Trophoblast cell (in vitro differentiated cells and primary cell): ENCODE data around the gene PDGFRB.

Experiments
- DNase-seq, 2 donors: peaks; one replicate each; pipeline ENCODE4 v3.0.0-alpha.2; 2016
- H2AFZ ChIP-seq: 2 replicates; pipeline ENCODE4 v1.6.1; 2013; ENCODE audit warnings: low read length, moderate library complexity, mild to moderate bottlenecking; ENCODE audit not compliant: insufficient read depth, poor library complexity
- H2AK5ac ChIP-seq: 2 replicates; pipeline ENCODE4 v1.6.1; 2013; ENCODE audit warnings: mild to moderate bottlenecking, low read length
- H2BK120ac ChIP-seq: 2 replicates; pipeline ENCODE4 v1.6.1; 2013; ENCODE audit warnings: low read length, mild to moderate bottlenecking, moderate library complexity; ENCODE audit not compliant: insufficient read depth, poor library complexity
- H2BK12ac ChIP-seq: 2 replicates; pipeline ENCODE4 v1.6.1; 2013; ENCODE audit warnings: mild to moderate bottlenecking, low read length, moderate library complexity
- H2BK5ac ChIP-seq: 2 replicates; pipeline ENCODE4 v1.6.1; 2013; ENCODE audit warnings: low read length, low read depth, moderate library complexity, mild to moderate bottlenecking; ENCODE audit not compliant: poor library complexity
- H3K14ac ChIP-seq: 2 replicates; pipeline ENCODE4 v1.6.1; 2013; ENCODE audit warnings: mild to moderate bottlenecking, low read length
- H3K18ac ChIP-seq: 2 replicates; pipeline ENCODE4 v1.6.1; 2013; ENCODE audit warnings: mild to moderate bottlenecking, low read length
- H3K23ac ChIP-seq: 2 replicates; pipeline ENCODE4 v1.6.1; 2013; ENCODE audit warnings: low read length
- H3K27ac ChIP-seq: 2 replicates; pipeline ENCODE4 v1.5.1; 2013; ENCODE audit warnings: low read depth, mild to moderate bottlenecking, inconsistent platforms, low read length, moderate library complexity
- H3K27me3 ChIP-seq: 2 replicates; pipeline ENCODE4 v1.6.1; 2013; ENCODE audit warnings: inconsistent platforms, mild to moderate bottlenecking, low read length, moderate library complexity; ENCODE audit not compliant: insufficient read depth
- H3K36me3 ChIP-seq, 2 experiments: 1 replicate in 1 of 2; 2 replicates in 1 of 2; pipeline ENCODE4 v1.6.1; 2013; ENCODE audit warnings: low read length in 2 of 2, mild to moderate bottlenecking in 2 of 2, moderate library complexity in 1 of 2; ENCODE audit not compliant: insufficient read depth in 2 of 2, control insufficient read depth in 1 of 2
- H3K4ac ChIP-seq: 2 replicates; pipeline ENCODE4 v1.6.1; 2013; ENCODE audit warnings: low read depth, mild to moderate bottlenecking, low read length, moderate library complexity
- H3K4me1 ChIP-seq, 2 experiments: 1 replicate in 1 of 2; 2 replicates in 1 of 2; pipeline ENCODE4 v1.6.1; 2013; ENCODE audit warnings: low read length in 2 of 2, mild to moderate bottlenecking in 2 of 2, moderate library complexity in 1 of 2; ENCODE audit not compliant: insufficient read depth in 2 of 2, control insufficient read depth in 1 of 2
- H3K4me2 ChIP-seq: 2 replicates; pipeline ENCODE4 v1.6.1; 2013; ENCODE audit warnings: inconsistent platforms, mild to moderate bottlenecking, low read length, moderate library complexity
- H3K4me3 ChIP-seq: 2 replicates; pipeline ENCODE4 v1.5.1; 2013; ENCODE audit warnings: mild to moderate bottlenecking, low read depth, low read length, inconsistent platforms
- H3K79me1 ChIP-seq: one replicate; pipeline ENCODE4 v1.6.1; 2013; ENCODE audit warnings: low read length
- H3K79me2 ChIP-seq: 2 replicates; pipeline ENCODE4 v1.6.1; 2013; ENCODE audit warnings: low read length, mild to moderate bottlenecking; ENCODE audit not compliant: control insufficient read depth, insufficient read depth, poor library complexity
- H3K9ac ChIP-seq: 2 replicates; pipeline ENCODE4 v1.6.1; 2013; ENCODE audit warnings: mild to moderate bottlenecking, low read length
- H3K9me3 ChIP-seq: 2 replicates; pipeline ENCODE4 v1.6.1; 2013; ENCODE audit warnings: low read depth, mild to moderate bottlenecking, control low read depth, inconsistent platforms, low read length; ENCODE audit not compliant: insufficient read depth
- H4K12ac ChIP-seq: 2 replicates; pipeline ENCODE4 v1.6.1; 2013; ENCODE audit warnings: low read depth, mild to moderate bottlenecking, low read length, moderate library complexity
- H4K8ac ChIP-seq: 2 replicates; pipeline ENCODE4 v1.6.1; 2013; ENCODE audit warnings: low read depth, mild to moderate bottlenecking, low read length, moderate library complexity
- H4K91ac ChIP-seq: one replicate; pipeline ENCODE4 v1.6.1; 2013; ENCODE audit warnings: low read depth, mild to moderate bottlenecking, low read length, moderate library complexity
- WGBS: extraction: QIAGEN DNeasy Blood & Tissue Kit; methylation state at CpG from one replicate; pipeline ENCODE4 v1.1.7; 2013; ENCODE audit warnings: missing lambda C conversion rate; ENCODE audit not compliant: insufficient read length, insufficient coverage; ENCODE audit errors: extremely low coverage; 5-methylcytosine and 5-hydroxymethylcytosine counted together

Gene PDGFRB

GRCh38 chr5:150141544-150142184, 14.0 kb downstream of the PDGFRB start:
- Histone ChIP-seq H2AFZ (peak overlapping the region; percentile 32), H4K8ac (peak overlapping the region; percentile 87), H2BK12ac (peak overlapping the region; percentile 98), H3K79me1 (peaks cover 74% of the 10 kb centered on the region), H3K36me3 (peaks cover 2% of the 10 kb centered on the region in 2 experiments), H3K79me2 (peaks cover 37% of the 10 kb centered on the region), H4K91ac (peak overlapping the region; percentile 99), H2AK5ac (peak overlapping the region; percentile 95), H3K9me3 (no peaks in the 10 kb centered on the region), H2BK5ac (peak overlapping the region; percentile 99), H3K4ac (peak overlapping the region; percentile 96), H2BK120ac (peak overlapping the region; percentile 99), H3K27me3 (no peaks in the 10 kb centered on the region), H3K18ac (peak overlapping the region; percentile 97), H3K23ac (no peak overlapping the region), H3K4me1 (peaks cover 64 to 78% of the 10 kb centered on the region in 2 experiments), H3K4me2 (no peak overlapping the region), H4K12ac (no peak overlapping the region), H3K4me3 (no peak overlapping the region), H3K14ac (peak overlapping the region; percentile 97), H3K9ac (peak overlapping the region; percentile 28), H3K27ac (peak overlapping the region; percentile 98)
- no CpG with 5 or more reads among the region's 9 CpGs for WGBS
- DNase-seq: peak; percentile 91

DNA sequence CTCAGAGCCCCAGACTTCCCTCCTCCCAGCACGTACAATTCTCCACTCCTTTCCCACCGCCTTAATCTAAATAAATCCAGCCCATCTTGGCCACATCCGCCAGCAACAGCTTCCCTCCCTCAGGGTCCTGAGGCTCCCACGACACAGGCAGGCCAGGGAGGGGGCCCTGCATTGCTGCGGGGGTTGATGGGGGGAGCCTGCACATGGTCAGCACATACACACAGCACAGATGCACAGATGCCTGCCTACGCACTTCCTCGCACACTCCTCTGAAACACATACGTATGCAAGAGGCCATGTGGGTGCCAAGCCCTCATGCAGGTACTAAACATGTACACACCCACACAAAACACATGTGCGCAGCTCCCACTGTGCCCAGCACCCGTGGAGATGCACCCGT, 14.8 kb downstream of the PDGFRB start:
- no peak overlapping the region for H3K9ac ChIP-seq
- H3K27me3 ChIP-seq: no peaks in the 10 kb centered on the region
- H4K91ac ChIP-seq: peak overlapping the region; percentile 99
- H2AFZ ChIP-seq: peak overlapping the region; percentile 33
- H4K8ac ChIP-seq: peak overlapping the region; percentile 87
- H2AK5ac ChIP-seq: peak overlapping the region; percentile 95
- peak overlapping the region; percentile 98 for H2BK12ac ChIP-seq
- DNase-seq: peak; percentile 84 to 86
- peak overlapping the region; percentile 96 for H3K4ac ChIP-seq
- H4K12ac ChIP-seq: no peak overlapping the region
- H3K14ac ChIP-seq: peak overlapping the region; percentile 97
- H3K4me3 ChIP-seq: peak overlapping the region; percentile 16
- no peak overlapping the region for H3K23ac ChIP-seq
- peaks cover 39% of the 10 kb centered on the region for H3K79me2 ChIP-seq
- no peaks in the 10 kb centered on the region for H3K9me3 ChIP-seq
- peak overlapping the region; percentile 98 for H3K27ac ChIP-seq
- H3K79me1 ChIP-seq: peaks cover 80% of the 10 kb centered on the region
- peaks cover 70 to 83% of the 10 kb centered on the region in 2 experiments for H3K4me1 ChIP-seq
- peak overlapping the region; percentile 97 for H3K18ac ChIP-seq
- H3K36me3 ChIP-seq: peaks cover 5 to 6% of the 10 kb centered on the region in 2 experiments
- peak overlapping the region; percentile 99 for H2BK5ac ChIP-seq
- H3K4me2 ChIP-seq: no peak overlapping the region
- no CpG with 5 or more reads among the region's 11 CpGs for WGBS
- peak overlapping the region; percentile 99 for H2BK120ac ChIP-seq

- WGBS: no CpG with 5 or more reads among the region's 6 CpGs
- peak overlapping the region; percentile 91 for H3K27ac ChIP-seq
- H3K36me3 ChIP-seq: peaks cover 18 to 19% of the 10 kb centered on the region in 2 experiments
- peaks cover 36% of the 10 kb centered on the region for H3K79me2 ChIP-seq
- H4K91ac ChIP-seq: peak overlapping the region; percentile 99
- no peaks in the 10 kb centered on the region for H3K27me3 ChIP-seq
- H2AK5ac ChIP-seq: peak overlapping the region; percentile 16
- peak overlapping the region; percentile 79 for H3K14ac ChIP-seq
- peaks cover 71% of the 10 kb centered on the region for H3K79me1 ChIP-seq
- peaks cover 64 to 74% of the 10 kb centered on the region in 2 experiments for H3K4me1 ChIP-seq
- H2BK5ac ChIP-seq: peak overlapping the region; percentile 91
- peak in 1 of 2 donors; percentile 16 for DNase-seq
- peak overlapping the region; percentile 88 for H2BK12ac ChIP-seq
- peak overlapping the region; percentile 9 for H3K4me2 ChIP-seq
- H2AFZ ChIP-seq: no peak overlapping the region
- no peak overlapping the region for H3K9ac ChIP-seq
- peak overlapping the region; percentile 43 for H4K8ac ChIP-seq
- peak overlapping the region; percentile 7 for H4K12ac ChIP-seq
- no peak overlapping the region for H3K23ac ChIP-seq
- no peak overlapping the region for H3K4me3 ChIP-seq
- H2BK120ac ChIP-seq: peak overlapping the region; percentile 90
- H3K9me3 ChIP-seq: no peaks in the 10 kb centered on the region
- peak overlapping the region; percentile 56 for H3K18ac ChIP-seq
- H3K4ac ChIP-seq: peak overlapping the region; percentile 25
Measured at GRCh38 chr5:150139334-150139733, 16.3 kb downstream of the PDGFRB start.

DNA sequence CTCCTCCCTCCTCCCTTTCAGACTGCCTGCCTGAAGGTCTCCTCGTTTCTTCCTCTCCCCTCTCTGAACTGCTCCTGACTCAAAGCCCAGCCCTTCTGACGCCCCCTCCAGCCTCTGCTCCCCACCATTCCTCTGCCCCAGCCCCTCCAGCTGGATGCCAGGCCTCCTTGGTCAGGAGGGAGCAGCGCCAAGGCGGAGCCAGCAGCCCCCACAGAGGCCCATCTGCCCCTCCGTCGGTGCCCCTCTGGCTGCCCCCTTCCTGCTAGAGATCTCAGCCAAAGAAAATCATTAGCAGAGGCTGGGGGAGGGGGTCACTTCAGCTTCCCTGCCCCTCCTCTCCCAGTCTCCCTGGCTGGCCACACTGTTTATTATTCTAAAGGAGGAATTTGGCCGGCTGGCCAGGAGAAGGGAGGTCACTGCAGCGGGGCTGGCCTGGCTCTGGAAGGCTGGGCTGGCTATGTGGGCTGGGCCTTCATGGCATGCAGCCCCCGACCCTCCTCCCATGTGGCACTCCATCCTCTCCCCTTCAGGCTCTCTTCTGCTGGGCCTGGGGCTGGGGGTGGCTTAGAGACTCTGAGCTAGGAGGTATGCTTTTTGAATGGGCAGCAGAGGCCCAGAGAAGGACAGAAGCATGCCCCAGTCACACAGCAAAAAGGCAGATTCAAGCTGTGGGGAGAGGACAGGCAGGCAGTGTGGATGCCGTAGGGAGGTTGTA, 16.9 kb downstream of the PDGFRB start:
- Histone ChIP-seq H3K14ac (peak overlapping the region; percentile 89), H4K91ac (peak overlapping the region; percentile 99), H3K79me2 (peaks cover 32% of the 10 kb centered on the region), H3K4me2 (peak overlapping the region; percentile 9), H2BK12ac (peak overlapping the region; percentile 96), H3K23ac (no peak overlapping the region), H3K9ac (peak overlapping the region; percentile 22), H2AFZ (peak overlapping the region; percentile 68), H3K27ac (peak overlapping the region; percentile 91), H2BK5ac (peak overlapping the region; percentile 98), H2BK120ac (peak overlapping the region; percentile 98), H3K27me3 (no peaks in the 10 kb centered on the region), H3K4ac (peak overlapping the region; percentile 77), H4K12ac (peak overlapping the region; percentile 87), H3K79me1 (peaks cover 65% of the 10 kb centered on the region), H3K4me1 (peaks cover 57 to 67% of the 10 kb centered on the region in 2 experiments), H3K18ac (peak overlapping the region; percentile 93), H3K4me3 (no peak overlapping the region), H3K9me3 (no peaks in the 10 kb centered on the region), H3K36me3 (peaks cover 22% of the 10 kb centered on the region in 2 experiments), H2AK5ac (peak overlapping the region; percentile 69), H4K8ac (peak overlapping the region; percentile 83)
- no CpG with 5 or more reads among the region's 10 CpGs for WGBS
- no peak for DNase-seq
